ENCODE measurements around the gene RAB3D. TPM values are rescaled to one million over a fixed set of nuclear protein-coding genes. Genes with fewer than 3 reads are reported as not detected.
"Not testable (repeated sequence)": the region's sequence is repeated elsewhere in the genome, so short reads cannot be mapped to it uniquely, and the experiment has no call there.

Gene RAB3D
- total and polyA plus RNA-seq, 2 experiments from 2014 or later = 3.7 to 5.1 TPM

DNA sequence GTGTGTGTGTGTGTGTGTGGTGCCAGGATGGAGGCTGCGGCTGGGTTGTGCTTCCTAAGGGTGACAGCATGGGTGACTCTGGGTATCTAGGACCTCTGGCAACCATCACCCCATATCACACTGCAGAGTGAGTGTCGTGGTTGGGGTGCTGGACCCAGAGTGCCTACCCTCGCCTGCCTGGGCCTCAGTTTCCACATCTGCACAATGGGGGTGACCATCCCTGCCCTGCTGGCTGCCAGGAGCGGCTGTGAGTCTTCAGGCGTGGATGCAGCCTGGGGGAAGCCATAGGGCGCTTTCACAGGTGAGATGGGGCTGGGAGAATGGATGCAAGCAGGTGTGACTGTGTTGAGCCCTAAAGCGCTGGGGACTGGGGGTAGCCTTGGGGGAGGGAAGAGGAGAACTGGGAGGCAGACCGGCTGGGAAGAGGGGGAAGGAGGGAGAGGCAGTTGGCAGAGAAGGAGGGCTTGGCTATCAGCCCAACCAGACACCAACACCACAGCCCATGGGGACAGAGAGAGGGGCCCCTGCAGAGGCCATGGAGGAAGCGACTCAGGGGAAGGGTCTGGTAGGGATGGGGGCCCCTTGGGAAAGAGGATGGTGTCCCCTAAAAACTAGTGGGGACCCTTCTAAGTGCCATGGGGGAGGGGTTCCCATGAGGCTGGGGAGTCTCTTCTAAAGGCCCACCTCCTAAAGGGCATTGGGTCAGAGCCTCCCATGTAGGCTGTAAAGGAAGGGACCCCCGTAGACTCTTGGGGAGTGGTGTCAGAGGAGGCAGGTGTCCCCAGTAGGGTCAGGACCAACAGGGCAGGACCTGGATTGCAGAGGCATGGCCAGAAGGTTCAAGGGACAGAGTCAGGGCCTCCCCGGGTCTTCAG, 17.5 kb upstream of the RAB3D start:
- H3K27ac ChIP-seq = no peak overlapping the region
- in situ Hi-C loops (cut with MboI) = no loop called here
- H3K4me3 ChIP-seq = no peak overlapping the region; the same call in 1 of the 2 replicates
- no peak overlapping the region for H2AFZ ChIP-seq
- no peaks in the 10 kb centered on the region for H3K9me2 ChIP-seq (ENCODE audit: insufficient read depth)
- 84 to 96% methylated on average over 9 to 11 of the region's 11 CpGs for WGBS, 2 experiments (ENCODE audit: low coverage in 1 of 2, low lambda C conversion rate in 2 of 2, missing lambda C conversion rate in 2 of 2)
- no peaks in the 10 kb centered on the region for H3K9me3 ChIP-seq (ENCODE audit: low read depth)
- no peaks in the 10 kb centered on the region for H4K20me1 ChIP-seq (ENCODE audit: insufficient read depth)
- H3K9ac ChIP-seq = no peak overlapping the region
- H3F3A ChIP-seq (ENCODE audit: insufficient read depth) = no peaks in the 10 kb centered on the region
- DNase-seq = no peak
- 0 out of 2 replicates have a peak, but pooled peaks cover 3% of the 10 kb centered on the region for H3K4me1 ChIP-seq (ENCODE audit: insufficient read depth)
- TF ChIP-seq EZH2phosphoT487 (IDR thresholded peaks at IDR 0.05; ENCODE audit: insufficient read depth, low read depth) (no peak), EZH2 (IDR thresholded peaks at IDR 0.05; ENCODE audit: insufficient read depth, poor library complexity, severe bottlenecking) (no peak)
- H3K79me2 ChIP-seq (ENCODE audit: insufficient read depth) = peaks cover 16% of the 10 kb centered on the region
- H3K27me3 ChIP-seq (replicated peaks; ENCODE audit: insufficient read depth) = no peaks in the 10 kb centered on the region
- H3K4me2 ChIP-seq (ENCODE audit: unreplicated experiment) = no peak overlapping the region
- H3K36me3 ChIP-seq (ENCODE audit: low read depth) = no peaks in the 10 kb centered on the region

DNA sequence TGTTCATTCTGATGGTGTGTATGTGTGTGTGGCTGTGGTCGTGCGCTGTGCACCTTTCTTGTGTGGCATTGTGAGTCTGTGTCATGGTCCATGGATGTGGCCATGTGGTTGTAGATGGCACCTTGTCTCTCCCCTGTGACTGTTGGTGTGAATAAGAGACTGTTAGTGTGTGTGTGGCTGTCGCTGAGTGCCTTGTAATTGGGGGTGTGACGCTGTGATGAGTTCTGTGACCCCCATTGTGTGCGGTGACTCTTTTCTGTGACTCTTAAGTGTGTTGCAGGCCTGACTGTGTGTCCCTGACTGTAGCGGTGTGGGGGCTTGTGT, 16.6 kb upstream of the RAB3D start:
- Histone ChIP-seq H3K9ac (peak overlapping the region; percentile 76), H2AFZ (no peak overlapping the region), H3K27me3 (replicated peaks; ENCODE audit: insufficient read depth) (no peaks in the 10 kb centered on the region)

DNA sequence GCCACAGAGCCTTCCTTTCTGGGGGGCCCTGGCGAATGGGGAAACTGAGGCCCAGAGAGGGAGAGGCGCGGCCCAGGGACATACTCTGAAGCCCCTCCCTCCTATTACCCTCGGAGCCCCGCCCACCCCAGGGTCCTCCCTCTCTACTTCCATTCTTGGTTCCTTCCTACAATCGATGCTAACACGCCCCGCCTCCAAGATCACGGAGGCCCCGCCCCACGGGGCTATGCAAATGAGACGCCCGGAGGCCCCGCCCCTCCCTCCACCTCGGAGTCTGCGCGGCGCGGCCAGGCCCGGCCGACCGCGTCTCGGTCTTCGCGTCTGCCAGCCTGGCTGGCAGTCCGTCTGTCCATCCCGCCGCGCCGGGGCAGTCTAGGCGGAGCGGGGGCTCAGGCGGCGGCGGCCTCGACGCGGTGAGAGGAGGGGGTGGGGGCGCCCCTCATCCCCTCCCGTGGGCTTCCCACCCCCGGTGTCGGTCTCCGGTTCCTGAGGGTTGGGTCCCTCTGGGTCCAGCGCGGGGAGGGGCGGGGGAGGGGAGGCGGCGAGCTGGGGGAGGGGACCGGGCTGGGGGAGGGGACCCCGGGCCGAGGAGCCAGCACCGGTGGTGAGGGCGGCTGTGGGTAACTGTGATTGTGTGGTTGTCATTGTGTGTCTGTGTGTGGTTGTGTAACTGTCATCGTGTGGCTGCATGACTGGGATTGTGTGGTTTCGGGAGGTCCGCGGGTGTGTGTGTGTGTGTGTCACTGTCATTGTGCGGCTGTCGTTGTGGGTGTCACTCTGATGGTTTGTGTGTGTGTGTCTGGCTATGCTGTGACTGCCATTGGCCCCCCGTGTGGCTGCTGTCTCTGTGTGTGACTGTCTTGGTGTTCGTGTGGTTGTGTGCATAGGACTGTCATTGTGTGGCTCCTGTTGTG, 16.0 kb upstream of the RAB3D start, which contains the start of gene PLPPR2:
Gene PLPPR2, plus strand, starts transcription at position 273 of the 914 bp plus-strand sequence. CDS start 2,242 bp downstream, outside the sequence.
- Histone ChIP-seq H3K9me3 (ENCODE audit: low read depth) (no peaks in the 10 kb centered on the region), H3K4me3 (peak within 1 kb of the TSS; percentile 82), H3K79me2 (ENCODE audit: insufficient read depth) (peaks cover 16% of the 10 kb centered on the region), H4K20me1 (ENCODE audit: insufficient read depth) (no peaks in the 10 kb centered on the region), H3K27ac (no peak within 1 kb of the TSS), H3F3A (ENCODE audit: insufficient read depth) (no peaks in the 10 kb centered on the region), H3K9ac (peak within 1 kb of the TSS; percentile 76), H2AFZ (0 out of 2 replicates have a peak within 1 kb of the TSS, but pooled peaks have one; percentile 18), H3K9me2 (ENCODE audit: insufficient read depth) (no peaks in the 10 kb centered on the region), H3K4me1 (ENCODE audit: insufficient read depth) (0 out of 2 replicates have a peak, but pooled peaks cover 3% of the 10 kb centered on the region), H3K4me2 (ENCODE audit: unreplicated experiment) (peak within 1 kb of the TSS; percentile 92), H3K36me3 (ENCODE audit: low read depth) (no peaks in the 10 kb centered on the region), H3K27me3 (replicated peaks; ENCODE audit: insufficient read depth) (no peaks in the 10 kb centered on the region)
- 1% methylated on average over 44 to 62 of the region's 62 CpGs for WGBS, 2 experiments (ENCODE audit: low coverage in 1 of 2, low lambda C conversion rate in 2 of 2, missing lambda C conversion rate in 2 of 2)
- TF ChIP-seq EZH2phosphoT487 (IDR thresholded peaks at IDR 0.05; ENCODE audit: insufficient read depth, low read depth) = no peak
- no peak for TF ChIP-seq EZH2 (IDR thresholded peaks at IDR 0.05; ENCODE audit: insufficient read depth, poor library complexity, severe bottlenecking)
- DNase-seq = peak; percentile 99
- in situ Hi-C loops (cut with MboI) = no loop called here

More for the DNA sequence above, 16.6 kb upstream of the RAB3D start:
- no peaks in the 10 kb centered on the region for H3K9me2 ChIP-seq (ENCODE audit: insufficient read depth)
- 0 out of 2 replicates have a peak, but pooled peaks cover 3% of the 10 kb centered on the region for H3K4me1 ChIP-seq (ENCODE audit: insufficient read depth)
- peak overlapping the region; percentile 82 for H3K4me3 ChIP-seq
- H4K20me1 ChIP-seq (ENCODE audit: insufficient read depth) = no peaks in the 10 kb centered on the region
- in situ Hi-C loops (cut with MboI) = no loop called here
- no peak overlapping the region for H3K27ac ChIP-seq
- 67 to 71% methylated on average over 6 of the region's 6 CpGs for WGBS, 2 experiments (ENCODE audit: low coverage in 1 of 2, low lambda C conversion rate in 2 of 2, missing lambda C conversion rate in 2 of 2)
- H3K36me3 ChIP-seq (ENCODE audit: low read depth) = no peaks in the 10 kb centered on the region
- no peaks in the 10 kb centered on the region for H3F3A ChIP-seq (ENCODE audit: insufficient read depth)
- DNase-seq = no peak
- H3K4me2 ChIP-seq (ENCODE audit: unreplicated experiment) = peak overlapping the region; percentile 92
- peaks cover 16% of the 10 kb centered on the region for H3K79me2 ChIP-seq (ENCODE audit: insufficient read depth)
- no peaks in the 10 kb centered on the region for H3K9me3 ChIP-seq (ENCODE audit: low read depth)
- TF ChIP-seq EZH2phosphoT487 (IDR thresholded peaks at IDR 0.05; ENCODE audit: insufficient read depth, low read depth) (no peak), EZH2 (IDR thresholded peaks at IDR 0.05; ENCODE audit: insufficient read depth, poor library complexity, severe bottlenecking) (no peak)

DNA sequence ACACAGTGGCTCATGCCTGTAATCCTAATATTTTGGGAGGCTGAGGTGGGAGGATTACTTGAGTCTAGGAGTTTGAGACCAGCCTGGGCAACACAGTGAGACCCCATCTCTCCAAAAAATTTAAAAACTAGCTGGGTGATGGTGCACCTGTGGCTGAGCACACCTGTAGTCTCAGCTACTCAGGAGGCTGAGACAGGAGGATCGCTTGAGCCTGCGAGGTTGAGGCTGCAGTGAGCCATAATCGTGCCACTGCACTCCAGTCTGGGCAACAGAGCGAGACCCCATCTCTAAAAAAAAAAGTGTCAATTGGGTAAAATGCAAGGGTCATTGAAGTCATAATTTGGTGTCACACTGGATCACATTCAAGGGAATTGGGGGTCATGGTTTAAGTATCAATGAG, 14.6 kb upstream of the RAB3D start:
- WGBS, 2 experiments (ENCODE audit: low coverage in 1 of 2, low lambda C conversion rate in 2 of 2, missing lambda C conversion rate in 2 of 2) = 95 to 98% methylated on average over 4 of the region's 4 CpGs
- not testable (repeated sequence) for H2AFZ ChIP-seq, H3K4me3 ChIP-seq

More for the DNA sequence above, 14.6 kb upstream of the RAB3D start:
- H3K9me2 ChIP-seq (ENCODE audit: insufficient read depth); H3F3A ChIP-seq (ENCODE audit: insufficient read depth); H3K9ac ChIP-seq; H3K9me3 ChIP-seq (ENCODE audit: low read depth); H3K36me3 ChIP-seq (ENCODE audit: low read depth); in situ Hi-C loops (cut with MboI); DNase-seq; H3K4me1 ChIP-seq (ENCODE audit: insufficient read depth); H4K20me1 ChIP-seq (ENCODE audit: insufficient read depth); H3K4me2 ChIP-seq (ENCODE audit: unreplicated experiment); H3K27ac ChIP-seq; H3K27me3 ChIP-seq (replicated peaks; ENCODE audit: insufficient read depth): not testable (repeated sequence)
- peaks cover 16% of the 10 kb centered on the region for H3K79me2 ChIP-seq (ENCODE audit: insufficient read depth)
